K562 (cell line): ENCODE data around the gene SRL. TPM values are rescaled to one million over a fixed set of nuclear protein-coding genes. Genes with fewer than 3 reads are reported as not detected.

Experiments
- ARHGAP35 ChIP-seq: fragments of 450-650 bp; IDR thresholded peaks from 2 replicates; pipeline ENCODE4 v1.6.1; 2018; ENCODE audit not compliant: partially characterized antibody
- ATF7 ChIP-seq: fragments of 450-650 bp; IDR thresholded peaks from 2 replicates; pipeline ENCODE4 v1.7.1; 2014; ENCODE audit warnings: mild to moderate bottlenecking, moderate library complexity
- FOXK1 ChIP-seq: sonication (generic); formaldehyde crosslinking; IDR thresholded peaks from 2 replicates; pipeline ENCODE4 v1.8.0; 2022; ENCODE audit warnings: missing genetic modification reagents, mild to moderate bottlenecking, borderline replicate concordance
- FUS ChIP-seq: fragments of 200-400 bp; formaldehyde crosslinking; optimal IDR thresholded peaks from 2 replicates; pipeline ENCODE3; 2017; ENCODE audit warnings: low read depth, low read length
- HMG20A ChIP-seq: fragments of 450-650 bp; formaldehyde crosslinking; conservative IDR thresholded peaks from 2 replicates; pipeline ENCODE4 v1.4.0; 2020; ENCODE audit warnings: mild to moderate bottlenecking, mixed read lengths
- HNRNPLL ChIP-seq: fragments of 200-400 bp; formaldehyde crosslinking; IDR thresholded peaks from 2 replicates; pipeline ENCODE4 v1.6.1; 2017; ENCODE audit warnings: low read length, low read depth, mild to moderate bottlenecking; ENCODE audit not compliant: poor library complexity, severe bottlenecking
- JUN ChIP-seq, 2 experiments: sonication (generic) in 1 of 2; formaldehyde crosslinking in 1 of 2; IDR thresholded peaks; 2 replicates each; pipeline versions ENCODE4 v1.6.1 to v1.8.0; 2012 to 2022; ENCODE audit warnings: borderline replicate concordance in 2 of 2, mild to moderate bottlenecking in 2 of 2, improper control_type of control experiment in 1 of 2, low read depth in 1 of 2, low read length in 1 of 2, missing genetic modification reagents in 1 of 2
- MCM2 ChIP-seq: fragments of 450-650 bp; IDR thresholded peaks from 2 replicates; pipeline ENCODE4 v1.6.1; 2017; ENCODE audit warnings: low read depth, mild to moderate bottlenecking
- RBM15 ChIP-seq: fragments of 200-400 bp; formaldehyde crosslinking; IDR thresholded peaks from 2 replicates; pipeline ENCODE4 v1.6.1; 2018; ENCODE audit warnings: mild to moderate bottlenecking, low read length, moderate library complexity; ENCODE audit not compliant: insufficient read depth
- RFX1 ChIP-seq: fragments of 450-650 bp; IDR thresholded peaks from 2 replicates; pipeline ENCODE4 v1.6.1; 2016; ENCODE audit warnings: mild to moderate bottlenecking, moderate library complexity
- SETDB1 ChIP-seq: IDR thresholded peaks from one replicate; pipeline ENCODE4 v1.6.1; 2012; ENCODE audit warnings: low read length, control low read depth, inconsistent platforms
- SLC30A9 ChIP-seq: fragments of 250-450 bp; sonication (Bioruptor Pico); IDR thresholded peaks from 2 replicates; pipeline ENCODE4 v1.8.0; 2022; ENCODE audit warnings: mild to moderate bottlenecking, moderate library complexity
- SMAD2 ChIP-seq: fragments of 150-350 bp; IDR thresholded peaks from 2 replicates; pipeline ENCODE4 v1.6.1; 2014; ENCODE audit warnings: low read depth, mild to moderate bottlenecking, low read length
- SOX6 ChIP-seq: fragments of 450-650 bp; IDR thresholded peaks from 2 replicates; pipeline ENCODE4 v1.6.1; 2014; ENCODE audit warnings: mild to moderate bottlenecking
- ZFP36 ChIP-seq: fragments of 150-350 bp; IDR thresholded peaks from 2 replicates; pipeline ENCODE4 v1.6.1; 2018; ENCODE audit warnings: low read length, low read depth; ENCODE audit not compliant: partially characterized antibody
- ZNF140 ChIP-seq: fragments of 250-450 bp; sonication (Bioruptor Pico); IDR thresholded peaks from 2 replicates; pipeline ENCODE4 v1.8.0; 2021; ENCODE audit warnings: moderate library complexity, mild to moderate bottlenecking, inconsistent platforms
- ZNF165 ChIP-seq: fragments of 250-450 bp; sonication (Bioruptor Pico); IDR thresholded peaks from 2 replicates; pipeline ENCODE4 v1.4.0; 2020; ENCODE audit warnings: borderline replicate concordance
- ZNF695 ChIP-seq: fragments of 450-650 bp; formaldehyde crosslinking; IDR thresholded peaks from 2 replicates; pipeline ENCODE4 v1.4.0; 2020; ENCODE audit warnings: mild to moderate bottlenecking, moderate library complexity
- polyA plus RNA-seq, 8 experiments: library from polyadenylated mRNA; depleted of rRNA in 4 of 8; stranded (reverse) in 5 of 8; unstranded in 3 of 8; fragments of >200 nt; fragmentation: Nextera tagmentation in 2 of 8; fragmentation: Illumina TruSeq in 1 of 8; extraction: Ambion mirVana in 2 of 8; extraction: Trizol in 1 of 8; gene quantifications; 2 replicates each; pipeline versions ENCODE4 v1.2.1 to v1.2.3, GENCODE V29; 2011 to 2014; ENCODE audit warnings: inconsistent platforms in 1 of 8, missing spikeins in 1 of 8
- total RNA-seq, 7 experiments: library from RNA; depleted of rRNA in 6 of 7; stranded (reverse); fragments of >200 nt in 6 of 7; fragmentation: Illumina TruSeq in 2 of 7; extraction: Trizol in 2 of 7; gene quantifications; 2 replicates each; pipeline versions ENCODE4 v1.2.1 to v1.2.3, GENCODE V29; 2011 to 2021; ENCODE audit warnings: low replicate concordance in 1 of 7
- TF ChIP-seq, protein P1 (sequence below): fragments of 250-450 bp; sonication (Bioruptor Pico); IDR thresholded peaks from 2 replicates; pipeline ENCODE4 v1.8.0; 2022; ENCODE audit warnings: inconsistent platforms
- TF ChIP-seq, protein P2 (sequence below), 2 experiments: fragments of 150-350 bp in 1 of 2; IDR thresholded peaks; 2 replicates each; pipeline ENCODE4 v1.6.1; 2012 to 2016; ENCODE audit warnings: low read depth in 2 of 2, low read length in 2 of 2, mild to moderate bottlenecking in 1 of 2, moderate library complexity in 1 of 2
- TF ChIP-seq, protein P3 (sequence below): fragments of 250-450 bp; sonication (Bioruptor Pico); IDR thresholded peaks from 2 replicates; pipeline ENCODE4 v1.5.0; 2020; ENCODE audit warnings: mild to moderate bottlenecking, borderline replicate concordance

Gene SRL
- total and polyA plus RNA-seq, 9 of the 15 experiments (the other 6 are each of a cell fraction or from before 2014, with no cell fraction given) = 0.01 TPM; not detected in 8

DNA sequence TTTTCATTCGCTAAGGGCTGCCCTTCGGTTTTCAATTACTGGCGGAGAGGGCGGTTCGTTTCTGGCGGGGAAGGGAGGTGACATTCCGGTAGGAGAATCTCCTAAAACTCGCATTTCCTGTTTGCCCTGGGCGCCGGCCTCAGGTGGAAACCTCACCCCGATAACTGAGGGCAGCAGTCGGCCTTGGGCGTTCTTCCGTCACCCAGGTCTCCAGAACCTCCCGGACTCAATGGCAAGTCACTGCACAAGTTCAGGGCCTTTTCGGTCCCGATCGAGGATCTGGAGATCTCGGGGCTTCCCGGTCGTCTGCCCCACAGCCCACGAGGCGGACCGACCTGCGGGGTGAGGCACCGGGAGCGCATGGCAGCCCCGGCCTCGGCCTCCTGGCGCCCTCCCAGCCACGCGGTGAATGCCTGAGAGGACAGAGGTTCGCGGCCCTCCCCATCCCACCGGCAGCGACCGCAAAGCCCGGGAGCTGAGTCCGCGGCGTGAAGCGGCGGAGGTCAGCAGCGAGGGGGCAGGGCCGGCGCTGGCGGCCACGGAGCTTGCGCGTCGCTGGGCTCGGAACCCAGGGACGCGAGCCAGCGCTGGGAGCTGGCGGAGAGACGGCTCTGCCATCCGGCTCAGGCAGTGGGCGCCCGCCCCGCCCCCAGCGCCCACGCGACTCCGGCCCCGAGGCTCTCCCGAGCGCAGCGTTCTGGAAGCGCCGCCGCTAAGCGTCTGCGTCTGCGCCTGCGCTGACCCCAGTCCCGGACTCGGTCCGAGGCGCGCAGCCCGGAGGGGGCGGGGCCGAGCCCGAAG lies 58.4 kb downstream of the SRL start (continued):
- TF ChIP-seq, protein P1, sequence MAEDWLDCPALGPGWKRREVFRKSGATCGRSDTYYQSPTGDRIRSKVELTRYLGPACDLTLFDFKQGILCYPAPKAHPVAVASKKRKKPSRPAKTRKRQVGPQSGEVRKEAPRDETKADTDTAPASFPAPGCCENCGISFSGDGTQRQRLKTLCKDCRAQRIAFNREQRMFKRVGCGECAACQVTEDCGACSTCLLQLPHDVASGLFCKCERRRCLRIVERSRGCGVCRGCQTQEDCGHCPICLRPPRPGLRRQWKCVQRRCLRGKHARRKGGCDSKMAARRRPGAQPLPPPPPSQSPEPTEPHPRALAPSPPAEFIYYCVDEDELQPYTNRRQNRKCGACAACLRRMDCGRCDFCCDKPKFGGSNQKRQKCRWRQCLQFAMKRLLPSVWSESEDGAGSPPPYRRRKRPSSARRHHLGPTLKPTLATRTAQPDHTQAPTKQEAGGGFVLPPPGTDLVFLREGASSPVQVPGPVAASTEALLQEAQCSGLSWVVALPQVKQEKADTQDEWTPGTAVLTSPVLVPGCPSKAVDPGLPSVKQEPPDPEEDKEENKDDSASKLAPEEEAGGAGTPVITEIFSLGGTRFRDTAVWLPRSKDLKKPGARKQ = no peak
- no peak for TF ChIP-seq RFX1
- peak; percentile 67; the same call in 1 of the 2 replicates for TF ChIP-seq ATF7
- TF ChIP-seq SLC30A9 (CRISPR knock-in tag) = no peak
- TF ChIP-seq HNRNPLL = no peak
- TF ChIP-seq ZNF695 (CRISPR knock-in tag) = no peak
- TF ChIP-seq, protein P2, sequence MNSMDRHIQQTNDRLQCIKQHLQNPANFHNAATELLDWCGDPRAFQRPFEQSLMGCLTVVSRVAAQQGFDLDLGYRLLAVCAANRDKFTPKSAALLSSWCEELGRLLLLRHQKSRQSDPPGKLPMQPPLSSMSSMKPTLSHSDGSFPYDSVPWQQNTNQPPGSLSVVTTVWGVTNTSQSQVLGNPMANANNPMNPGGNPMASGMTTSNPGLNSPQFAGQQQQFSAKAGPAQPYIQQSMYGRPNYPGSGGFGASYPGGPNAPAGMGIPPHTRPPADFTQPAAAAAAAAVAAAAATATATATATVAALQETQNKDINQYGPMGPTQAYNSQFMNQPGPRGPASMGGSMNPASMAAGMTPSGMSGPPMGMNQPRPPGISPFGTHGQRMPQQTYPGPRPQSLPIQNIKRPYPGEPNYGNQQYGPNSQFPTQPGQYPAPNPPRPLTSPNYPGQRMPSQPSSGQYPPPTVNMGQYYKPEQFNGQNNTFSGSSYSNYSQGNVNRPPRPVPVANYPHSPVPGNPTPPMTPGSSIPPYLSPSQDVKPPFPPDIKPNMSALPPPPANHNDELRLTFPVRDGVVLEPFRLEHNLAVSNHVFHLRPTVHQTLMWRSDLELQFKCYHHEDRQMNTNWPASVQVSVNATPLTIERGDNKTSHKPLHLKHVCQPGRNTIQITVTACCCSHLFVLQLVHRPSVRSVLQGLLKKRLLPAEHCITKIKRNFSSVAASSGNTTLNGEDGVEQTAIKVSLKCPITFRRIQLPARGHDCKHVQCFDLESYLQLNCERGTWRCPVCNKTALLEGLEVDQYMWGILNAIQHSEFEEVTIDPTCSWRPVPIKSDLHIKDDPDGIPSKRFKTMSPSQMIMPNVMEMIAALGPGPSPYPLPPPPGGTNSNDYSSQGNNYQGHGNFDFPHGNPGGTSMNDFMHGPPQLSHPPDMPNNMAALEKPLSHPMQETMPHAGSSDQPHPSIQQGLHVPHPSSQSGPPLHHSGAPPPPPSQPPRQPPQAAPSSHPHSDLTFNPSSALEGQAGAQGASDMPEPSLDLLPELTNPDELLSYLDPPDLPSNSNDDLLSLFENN (IDR thresholded peaks at IDR 0.05; ENCODE audit: low read depth in 2 of 2, low read length in 2 of 2) = no peak
- no peak for TF ChIP-seq SMAD2
- peak; percentile 97; the same call in 1 of the 2 replicates for TF ChIP-seq FOXK1 (CRISPR knock-in tag)
- 0 out of 2 replicates have a peak, but pooled peaks have one; percentile 44 for TF ChIP-seq SOX6
- TF ChIP-seq ZNF165 (CRISPR knock-in tag) = no peak
- peak; percentile 73 for TF ChIP-seq FUS
- no peak for TF ChIP-seq JUN (IDR thresholded peaks at IDR 0.05; ENCODE audit: borderline replicate concordance, low read depth, low read length)
- TF ChIP-seq JUN (CRISPR knock-in tag; IDR thresholded peaks at IDR 0.05; ENCODE audit: borderline replicate concordance) = no peak
- TF ChIP-seq MCM2 = no peak
- TF ChIP-seq ARHGAP35 = no peak
- TF ChIP-seq SETDB1 = peak; percentile 17
- TF ChIP-seq, protein P3, sequence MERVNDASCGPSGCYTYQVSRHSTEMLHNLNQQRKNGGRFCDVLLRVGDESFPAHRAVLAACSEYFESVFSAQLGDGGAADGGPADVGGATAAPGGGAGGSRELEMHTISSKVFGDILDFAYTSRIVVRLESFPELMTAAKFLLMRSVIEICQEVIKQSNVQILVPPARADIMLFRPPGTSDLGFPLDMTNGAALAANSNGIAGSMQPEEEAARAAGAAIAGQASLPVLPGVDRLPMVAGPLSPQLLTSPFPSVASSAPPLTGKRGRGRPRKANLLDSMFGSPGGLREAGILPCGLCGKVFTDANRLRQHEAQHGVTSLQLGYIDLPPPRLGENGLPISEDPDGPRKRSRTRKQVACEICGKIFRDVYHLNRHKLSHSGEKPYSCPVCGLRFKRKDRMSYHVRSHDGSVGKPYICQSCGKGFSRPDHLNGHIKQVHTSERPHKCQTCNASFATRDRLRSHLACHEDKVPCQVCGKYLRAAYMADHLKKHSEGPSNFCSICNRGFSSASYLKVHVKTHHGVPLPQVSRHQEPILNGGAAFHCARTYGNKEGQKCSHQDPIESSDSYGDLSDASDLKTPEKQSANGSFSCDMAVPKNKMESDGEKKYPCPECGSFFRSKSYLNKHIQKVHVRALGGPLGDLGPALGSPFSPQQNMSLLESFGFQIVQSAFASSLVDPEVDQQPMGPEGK (CRISPR knock-in tag) = no peak; the same call in 1 of the 2 replicates
- no peak for TF ChIP-seq RBM15
- TF ChIP-seq ZFP36 = no peak
- TF ChIP-seq ZNF140 (CRISPR knock-in tag) = no peak
- TF ChIP-seq HMG20A (CRISPR knock-in tag) = no peak
